Upper lobe of left lung (tissue), 4 donors: ENCODE results near the gene RAB11FIP3.
"Not testable (repeated sequence)": the region's sequence is repeated elsewhere in the genome, so short reads cannot be mapped to it uniquely, and the experiment has no call there.

Experiments used
- CTCF ChIP-seq, 6 experiments: fragments of 450-650 bp in 4 of 6; fragments of 200-600 bp in 2 of 6; sonication (generic) in 2 of 6; IDR thresholded peaks; one replicate each; pipeline ENCODE4 v1.5.1; 2016 to 2019; ENCODE audit warnings: antibody characterized with exemption in 6 of 6
- EP300 ChIP-seq, 4 donors: sonication (generic); formaldehyde crosslinking; IDR thresholded peaks; one replicate each; pipeline ENCODE4 v1.5.1; 2017; ENCODE audit warnings: antibody characterized with exemption in 4 of 4, control low read depth in 2 of 4
- POLR2A ChIP-seq, 4 donors: fragments of 450-650 bp; IDR thresholded peaks; one replicate each; pipeline ENCODE4 v1.5.1; 2016 to 2017; ENCODE audit warnings: antibody characterized with exemption in 4 of 4, mild to moderate bottlenecking in 2 of 4
- POLR2AphosphoS5 ChIP-seq, 2 donors: sonication (generic); formaldehyde crosslinking; IDR thresholded peaks; one replicate each; pipeline ENCODE4 v1.5.1; 2017; ENCODE audit warnings: antibody characterized with exemption in 2 of 2

- not testable (repeated sequence) for TF ChIP-seq EP300, CTCF, POLR2A, POLR2AphosphoS5 (IDR thresholded peaks at IDR 0.05)
These were observed 37.4 kb upstream of the RAB11FIP3 start for GRCh38 chr16:387761-388666.
